HG03439 (cell line): ENCODE results near the gene ADRA2A.

Source experiments
- ATAC-seq: cut with Tn5 transposase; IDR thresholded peaks from one replicate; pipeline ENCODE4 v1.9.1; 2021; ENCODE audit warnings: mild to moderate bottlenecking, moderate library complexity; ENCODE audit not compliant: unreplicated experiment

The ADRA2A gene

GRCh38 chr10:111130471-111130870, 53.6 kb downstream of the ADRA2A start:
- no peak for ATAC-seq
